Kidney (tissue), 14 donors: ENCODE data around the gene TRPM5. TPM values are rescaled to one million over a fixed set of nuclear protein-coding genes. Genes with fewer than 3 reads are reported as not detected.
A peak's percentile ranks its signal among the peaks of the same experiment; 100 is the strongest.

Experiments
- DNase-seq, 5 donors: peaks; one replicate each; pipeline ENCODE4 v3.0.0-alpha.2; 2013 to 2020
- FAIRE-seq: peaks from 2 replicates; lab custom pipeline; 2012; peaks lifted over from hg19 to GRCh38; lab: Jason Lieb, UNC
- H3K27ac ChIP-seq, 2 donors: one replicate each; pipeline ENCODE4 v1.7.0; 2013; ENCODE audit warnings: low read depth in 2 of 2, low read length in 2 of 2, inconsistent platforms in 1 of 2
- H3K27me3 ChIP-seq: one replicate; pipeline ENCODE4 v1.7.1; 2013; ENCODE audit warnings: low read length, inconsistent platforms; ENCODE audit not compliant: control insufficient read depth, insufficient read depth
- H3K36me3 ChIP-seq, 3 donors: one replicate each; pipeline versions ENCODE4 v1.7.0 to v1.7.1; 2013; ENCODE audit warnings: low read length in 3 of 3, control low read depth in 1 of 3, inconsistent platforms in 1 of 3; ENCODE audit not compliant: insufficient read depth in 3 of 3, control insufficient read depth in 2 of 3
- H3K4me1 ChIP-seq, 3 donors: one replicate each; pipeline versions ENCODE4 v1.7.0 to v1.7.1; 2013; ENCODE audit warnings: low read length in 3 of 3, inconsistent platforms in 1 of 3, low read depth in 1 of 3; ENCODE audit not compliant: control insufficient read depth in 2 of 3, insufficient read depth in 2 of 3
- H3K4me3 ChIP-seq, 3 donors: one replicate each; pipeline versions ENCODE4 v1.7.0 to v1.8.1; 2013; ENCODE audit warnings: low read length in 3 of 3, control low read depth in 1 of 3, inconsistent platforms in 1 of 3
- H3K9ac ChIP-seq, 3 donors: one replicate each; pipeline versions ENCODE4 v1.7.0 to v1.7.1; 2013; ENCODE audit warnings: low read length in 3 of 3, control low read depth in 1 of 3, inconsistent platforms in 1 of 3
- H3K9me3 ChIP-seq, 3 donors: one replicate each; pipeline versions ENCODE4 v1.7.0 to v1.7.1; 2013; ENCODE audit warnings: low read length in 3 of 3, control low read depth in 1 of 3, inconsistent platforms in 1 of 3; ENCODE audit not compliant: control insufficient read depth in 2 of 3, insufficient read depth in 1 of 3
- intact Hi-C: fragments of 100-400 bp; cut with DNase I; formaldehyde crosslinking; loops from one replicate; pipeline ENCODE4 v1.11.1; 2022
- polyA plus RNA-seq: library from polyadenylated mRNA; stranded (reverse); fragments of 350-450 nt; fragmentation: Illumina TruSeq; extraction: RNeasy Lipid Tissue Mini Kit (QIAGEN cat#74804); gene quantifications from one replicate; pipeline ENCODE4 v1.2.3, GENCODE V29; 2014; ENCODE audit warnings: low read depth, low replicate concordance; ENCODE audit not compliant: insufficient read depth
- total RNA-seq: library from RNA; stranded (reverse); fragmentation: NEBNext Ultra II Directional; extraction: Animal tissue kit (Norgen Biotek cat#: 25700); gene quantifications from one replicate; pipeline ENCODE4 v1.2.1, GENCODE V29; 2021
- TF ChIP-seq, protein P1 (sequence below): IDR thresholded peaks from 3 replicates; pipeline ENCODE4 v1.5.1; 2012; ENCODE audit warnings: mild to moderate bottlenecking, moderate library complexity, borderline replicate concordance; ENCODE audit not compliant: insufficient read depth; ENCODE audit errors: extremely low read depth
- donor health status: control.
- donor health status: control.
- donor health status: control.
- donor health status: control.
- donor health status: control.
- donor health status: DM: yes; HTN: yes; CAD: no.
- donor health status: Normal renal cell carcinoma (clear cell type).

Gene TRPM5
- total and polyA plus RNA-seq, 2 donors from 2014 or later, result 0.25 to 0.69 TPM

DNA sequence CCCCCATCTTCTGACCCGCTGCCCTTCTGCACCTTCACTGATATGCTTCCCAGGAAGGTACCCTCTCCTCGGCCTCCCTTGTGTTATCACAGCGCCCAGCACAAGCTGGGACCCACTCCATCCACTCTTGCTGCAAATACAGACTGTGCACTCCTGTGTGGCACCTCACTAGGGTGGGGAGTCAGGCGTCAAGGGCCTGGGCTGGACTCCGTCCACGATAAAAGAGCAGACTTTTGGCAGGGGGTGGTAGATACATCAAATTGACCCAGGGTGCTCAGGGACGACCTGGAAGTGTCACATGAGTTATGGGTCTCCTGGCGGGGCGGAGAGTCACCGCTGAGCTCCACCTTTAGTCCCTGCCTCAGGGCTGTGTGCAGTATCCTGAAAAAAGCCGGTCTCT lies 908 bp downstream of the TRPM5 start:
- H3K27ac ChIP-seq, result no peak overlapping the region
- no peaks in the 10 kb centered on the region for H3K36me3 ChIP-seq
- no peaks in the 10 kb centered on the region for H3K9me3 ChIP-seq
- intact Hi-C loops, result no loop called here
- DNase-seq (peak in 1 of 5 donors; percentile 63), FAIRE-seq (no peak)
- H3K27me3 ChIP-seq, result peaks cover 3% of the 10 kb centered on the region
- H3K4me3 ChIP-seq, result no peak overlapping the region
- H3K4me1 ChIP-seq, result peaks cover 0 to 27% (median 6%) of the 10 kb centered on the region in 3 donors
- H3K9ac ChIP-seq, result no peak overlapping the region
- TF ChIP-seq, protein P1, sequence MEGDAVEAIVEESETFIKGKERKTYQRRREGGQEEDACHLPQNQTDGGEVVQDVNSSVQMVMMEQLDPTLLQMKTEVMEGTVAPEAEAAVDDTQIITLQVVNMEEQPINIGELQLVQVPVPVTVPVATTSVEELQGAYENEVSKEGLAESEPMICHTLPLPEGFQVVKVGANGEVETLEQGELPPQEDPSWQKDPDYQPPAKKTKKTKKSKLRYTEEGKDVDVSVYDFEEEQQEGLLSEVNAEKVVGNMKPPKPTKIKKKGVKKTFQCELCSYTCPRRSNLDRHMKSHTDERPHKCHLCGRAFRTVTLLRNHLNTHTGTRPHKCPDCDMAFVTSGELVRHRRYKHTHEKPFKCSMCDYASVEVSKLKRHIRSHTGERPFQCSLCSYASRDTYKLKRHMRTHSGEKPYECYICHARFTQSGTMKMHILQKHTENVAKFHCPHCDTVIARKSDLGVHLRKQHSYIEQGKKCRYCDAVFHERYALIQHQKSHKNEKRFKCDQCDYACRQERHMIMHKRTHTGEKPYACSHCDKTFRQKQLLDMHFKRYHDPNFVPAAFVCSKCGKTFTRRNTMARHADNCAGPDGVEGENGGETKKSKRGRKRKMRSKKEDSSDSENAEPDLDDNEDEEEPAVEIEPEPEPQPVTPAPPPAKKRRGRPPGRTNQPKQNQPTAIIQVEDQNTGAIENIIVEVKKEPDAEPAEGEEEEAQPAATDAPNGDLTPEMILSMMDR, result no peak

DNA sequence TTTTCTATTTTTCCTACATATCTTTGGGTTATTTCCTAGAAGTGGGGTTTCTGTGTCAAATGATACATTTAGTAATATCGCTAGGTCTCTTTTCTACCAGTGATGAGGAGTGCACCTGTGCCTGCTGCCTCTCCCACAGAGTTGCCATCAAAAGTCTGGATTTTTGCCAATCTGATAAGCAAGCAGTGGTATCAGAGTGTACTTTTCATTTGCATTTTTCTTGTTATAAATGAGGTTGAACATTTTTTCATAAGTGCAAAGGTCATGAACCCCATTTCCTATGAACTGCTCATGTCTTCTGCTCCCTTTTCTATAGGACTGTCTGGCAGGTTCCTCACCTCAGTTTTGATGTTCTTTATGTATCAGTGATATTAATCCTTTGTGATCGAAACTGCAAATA lies 1.7 kb downstream of the TRPM5 start:
- DNase-seq, result no peak
- intact Hi-C loops, result no loop called here
- no peak for FAIRE-seq
- Histone ChIP-seq H3K27ac (no peak overlapping the region), H3K4me3 (no peak overlapping the region), H3K27me3 (peaks cover 3% of the 10 kb centered on the region), H3K4me1 (peaks cover 0 to 25% (median 5%) of the 10 kb centered on the region in 3 donors), H3K9ac (no peak overlapping the region), H3K9me3 (no peaks in the 10 kb centered on the region), H3K36me3 (no peaks in the 10 kb centered on the region)
- TF ChIP-seq, protein P1, result no peak

DNA sequence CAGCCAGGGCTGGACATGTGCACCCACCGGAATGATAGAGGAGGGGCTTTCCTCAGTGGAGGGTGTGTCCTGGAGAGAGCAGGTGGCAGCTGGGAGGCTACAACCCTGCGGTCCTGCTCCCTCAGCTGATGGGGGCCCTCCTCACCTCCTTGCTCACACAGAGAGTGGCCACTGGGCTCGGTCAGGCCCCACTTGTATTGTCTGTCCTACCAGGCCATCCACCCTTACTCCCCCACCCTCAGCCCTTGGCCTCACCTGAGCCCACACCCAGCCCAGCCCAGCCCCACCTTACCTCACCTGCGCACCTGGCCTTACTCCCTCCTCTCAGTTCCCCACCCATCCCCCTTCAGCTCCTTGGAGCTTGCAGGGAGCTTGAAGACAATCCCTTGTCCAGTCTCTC lies 3.1 kb downstream of the TRPM5 start:
- no peaks in the 10 kb centered on the region for H3K36me3 ChIP-seq
- H3K9ac ChIP-seq, result no peak overlapping the region
- no peak overlapping the region for H3K27ac ChIP-seq
- intact Hi-C loops, result no loop called here
- peaks cover 3% of the 10 kb centered on the region for H3K27me3 ChIP-seq
- H3K9me3 ChIP-seq, result no peaks in the 10 kb centered on the region
- H3K4me1 ChIP-seq, result peaks cover 0 to 12% (median 0%) of the 10 kb centered on the region in 3 donors
- TF ChIP-seq, protein P1, result no peak
- H3K4me3 ChIP-seq, result no peak overlapping the region
- FAIRE-seq, result no peak
- DNase-seq, result peak in 2 of 5 donors; percentile 39 to 61

DNA sequence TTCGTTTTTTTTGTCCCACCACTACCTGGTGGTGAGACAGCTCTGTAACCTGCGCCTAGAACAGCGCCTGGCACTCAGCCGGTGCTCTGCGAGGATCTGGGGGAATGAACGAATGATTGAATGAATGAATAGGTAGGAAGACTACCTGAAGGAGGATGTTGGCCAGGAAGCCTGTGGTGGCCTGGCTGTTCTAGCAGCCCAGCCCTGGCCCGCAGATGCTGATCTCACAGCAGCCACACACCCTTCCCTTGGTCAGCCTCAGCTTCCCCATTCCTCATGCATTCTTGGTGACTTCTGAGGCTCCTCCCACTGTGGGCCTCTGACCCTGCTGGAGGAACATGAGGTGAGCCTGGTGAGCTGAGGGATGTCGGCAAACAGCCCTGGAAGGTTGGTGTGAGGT lies 3.7 kb downstream of the TRPM5 start:
- H3K4me1 ChIP-seq, result peaks cover 0 to 7% (median 0%) of the 10 kb centered on the region in 3 donors
- peak in 1 of 5 donors; percentile 60 for DNase-seq
- intact Hi-C loops, result no loop called here
- H3K9ac ChIP-seq, result no peak overlapping the region
- H3K36me3 ChIP-seq, result no peaks in the 10 kb centered on the region
- TF ChIP-seq, protein P1, result no peak
- no peaks in the 10 kb centered on the region for H3K9me3 ChIP-seq
- H3K27me3 ChIP-seq, result peaks cover 3% of the 10 kb centered on the region
- H3K4me3 ChIP-seq, result no peak overlapping the region
- no peak for FAIRE-seq
- H3K27ac ChIP-seq, result no peak overlapping the region
